Activated CD4-positive, CD25-positive, alpha-beta regulatory T cell (primary cell): ENCODE data around the gene MBD5.

Experiments used
- DNase-seq, 4 experiments: peaks; one replicate each; lab custom pipeline; 2025; lab: John Stamatoyannopoulos, UW

Gene MBD5

GRCh38 chr2:148305476-148305875 lies 284.6 kb downstream of the MBD5 start:
- DNase-seq: no peak

DNA sequence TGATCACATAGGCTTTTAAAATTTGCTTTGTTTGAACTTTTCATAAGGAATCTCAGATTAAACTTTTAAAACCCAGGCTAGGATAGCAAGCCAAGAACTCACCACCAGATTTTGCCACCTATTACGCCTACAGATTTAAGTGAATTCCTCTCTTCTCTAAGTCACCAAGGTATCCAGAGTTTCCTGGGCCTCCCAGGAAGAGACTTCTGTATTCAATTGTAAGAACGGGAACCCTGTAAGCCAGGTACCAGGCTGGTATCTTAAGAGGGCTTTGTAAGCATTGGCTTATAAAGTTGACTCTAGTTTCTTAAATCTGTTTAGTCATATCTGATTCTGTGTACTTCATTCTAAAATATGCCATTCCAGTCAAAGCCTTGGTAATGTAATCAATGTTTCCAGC lies 285.1 kb downstream of the MBD5 start:
- DNase-seq: no peak

DNA sequence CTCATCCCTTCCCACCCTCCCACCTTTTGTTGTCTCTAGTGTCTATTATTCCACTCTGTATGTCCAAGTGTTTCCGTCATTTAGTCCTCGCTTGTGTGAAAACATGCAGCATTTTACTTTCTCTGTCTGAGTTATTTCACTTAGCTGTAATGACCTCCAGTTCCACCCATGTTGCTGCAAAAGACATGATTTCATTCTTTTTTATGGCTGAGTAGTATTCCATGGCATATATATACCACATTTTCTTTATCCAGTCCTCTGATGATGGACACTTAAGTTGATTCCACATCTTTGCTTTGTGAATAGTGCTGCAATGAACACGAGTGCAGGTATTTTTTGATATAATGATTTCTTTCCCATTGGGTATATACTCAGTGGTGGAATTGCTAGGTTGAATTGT lies 296.7 kb downstream of the MBD5 start:
- no peak for DNase-seq

DNA sequence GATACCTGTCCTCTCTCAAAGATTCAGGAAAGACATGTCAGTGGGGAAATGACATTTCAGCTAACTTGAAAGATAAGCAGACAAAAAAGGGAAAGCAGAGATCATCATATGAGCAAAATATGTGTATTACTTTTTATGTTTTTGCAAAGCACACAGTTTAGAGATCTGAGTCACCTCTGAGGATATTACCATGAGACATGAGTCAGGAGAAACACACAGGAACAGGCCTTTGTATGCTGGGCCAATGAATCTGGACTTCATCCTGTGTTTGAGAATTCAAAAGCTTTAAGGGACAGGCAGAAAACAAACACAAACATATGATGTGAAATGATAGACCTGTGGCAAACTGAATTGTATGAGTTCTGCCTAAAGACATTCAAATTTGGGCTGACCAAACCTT lies 317.6 kb downstream of the MBD5 start:
- DNase-seq: no peak

- DNase-seq: no peak
Observed at GRCh38 chr2:148342086-148342485, 321.2 kb downstream of the MBD5 start.

- no peak for DNase-seq
Observed at GRCh38 chr2:148350199-148350598, 329.3 kb downstream of the MBD5 start.

- no peak for DNase-seq
Observed at GRCh38 chr2:148351437-148352143, 330.7 kb downstream of the MBD5 start.

DNA sequence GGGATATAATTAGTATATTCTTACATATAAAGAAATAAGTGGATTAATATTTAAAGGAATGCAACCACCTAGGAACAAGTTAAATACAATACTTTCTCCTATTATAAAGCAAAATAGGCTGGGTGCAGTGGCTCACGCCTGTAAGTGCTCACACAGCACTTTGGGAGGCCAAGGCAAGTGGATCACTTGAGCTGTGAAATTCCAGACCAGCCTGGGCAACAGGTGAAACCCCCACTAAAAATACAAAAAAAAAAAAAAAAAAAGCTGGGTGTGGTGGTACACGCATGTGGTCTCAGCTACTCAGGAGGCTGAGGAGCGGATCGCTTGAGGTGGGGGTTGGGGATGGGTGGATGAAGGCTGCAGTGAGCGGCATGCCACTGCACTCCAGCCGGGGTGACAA lies 337.5 kb downstream of the MBD5 start:
- no peak for DNase-seq

DNA sequence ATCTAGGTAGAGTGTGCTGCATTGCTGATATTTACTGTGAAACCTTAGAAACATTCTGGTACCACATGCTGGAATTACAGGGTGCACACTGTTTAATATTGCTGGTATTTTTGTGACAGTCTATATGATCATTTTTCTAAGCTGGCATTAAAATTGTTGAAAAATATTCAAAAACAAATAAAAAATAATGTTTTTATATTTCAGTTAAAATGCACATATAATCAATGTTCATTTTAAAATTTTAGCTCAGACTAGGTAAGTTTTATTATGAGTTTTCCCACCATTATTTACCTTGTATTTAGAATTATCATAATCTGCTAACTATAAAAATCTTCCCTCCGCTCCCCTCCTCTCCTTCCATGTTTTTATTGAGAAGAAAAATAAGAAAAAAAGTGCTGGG lies 339.8 kb downstream of the MBD5 start:
- no peak for DNase-seq

DNA sequence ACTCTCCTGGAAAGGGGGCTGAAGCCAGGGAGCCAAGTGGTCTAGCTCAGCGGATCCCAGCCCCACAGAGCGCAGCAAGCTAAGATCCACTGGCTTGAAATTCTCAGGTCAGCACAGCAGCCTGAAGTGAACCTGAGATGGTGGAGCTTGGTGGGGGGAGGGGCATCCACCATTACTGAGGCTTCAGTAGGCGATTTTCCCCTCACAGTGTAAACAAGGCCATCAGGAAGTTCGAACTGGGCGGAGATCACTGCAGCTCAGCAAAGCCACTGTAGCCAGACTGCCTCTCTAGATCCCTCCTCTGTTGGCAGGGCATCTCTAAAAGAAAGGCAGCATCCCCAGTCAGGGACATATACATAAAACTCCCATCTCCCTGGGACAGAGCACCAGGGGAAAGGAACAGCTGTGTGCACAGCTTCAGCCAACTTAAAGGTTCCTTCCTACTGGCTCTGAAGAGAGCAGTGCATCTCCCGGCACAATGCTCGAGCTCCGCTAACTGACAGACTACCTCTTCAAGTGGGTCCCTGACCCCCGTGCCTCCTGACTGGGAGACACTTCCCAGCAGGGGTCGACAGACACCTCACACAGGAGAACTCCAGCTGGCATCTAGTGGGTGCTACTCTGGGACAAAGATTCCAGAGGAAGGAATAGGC lies 341.4 kb downstream of the MBD5 start:
- DNase-seq: no peak

GRCh38 chr2:148375214-148375613 lies 354.3 kb downstream of the MBD5 start:
- no peak for DNase-seq

- no peak for DNase-seq
Observed at GRCh38 chr2:148391324-148391723, 370.4 kb downstream of the MBD5 start.

DNA sequence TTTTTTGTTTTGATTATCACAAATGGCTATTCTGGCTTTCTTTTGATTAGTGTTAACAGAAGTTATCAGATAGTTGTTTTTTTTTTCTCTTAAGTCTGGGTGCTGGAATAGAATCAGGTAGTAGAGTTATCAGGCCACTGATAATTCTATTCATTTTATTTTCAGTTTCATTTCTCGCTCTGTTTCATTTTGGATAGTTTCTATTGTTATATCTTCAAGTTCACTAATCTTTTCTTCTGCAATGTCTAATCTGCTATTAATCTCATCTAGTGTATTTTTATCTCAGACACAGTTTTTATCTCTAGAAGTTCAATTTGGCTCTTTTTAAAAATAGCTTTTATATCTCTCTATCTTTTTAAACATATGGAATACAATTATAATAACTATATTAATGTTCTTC lies 381.9 kb downstream of the MBD5 start:
- no peak for DNase-seq

- DNase-seq: no peak
Observed at GRCh38 chr2:148410899-148411298, 390.0 kb downstream of the MBD5 start.

DNA sequence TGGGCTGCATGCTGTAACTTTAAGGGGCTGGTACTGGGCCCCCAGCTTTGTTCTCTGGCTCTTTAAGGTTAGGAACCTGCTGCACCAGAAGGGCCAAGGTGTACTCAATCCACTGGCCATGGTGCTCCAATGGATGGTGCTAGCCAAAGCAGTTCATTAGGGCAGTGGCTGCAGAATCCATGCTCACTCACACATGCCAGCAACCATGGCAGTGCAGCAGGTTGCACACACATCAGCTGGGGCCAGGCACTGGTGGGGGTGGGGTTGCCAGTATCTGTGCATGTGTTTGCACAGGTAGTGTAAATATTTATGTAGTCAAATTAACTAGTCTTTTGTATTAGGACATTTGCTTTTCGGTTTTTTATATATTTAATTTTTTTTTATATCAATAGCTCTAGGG lies 395.4 kb downstream of the MBD5 start:
- DNase-seq: no peak

- DNase-seq: no peak
Observed at GRCh38 chr2:148430101-148430500, 409.2 kb downstream of the MBD5 start.

- no peak for DNase-seq
Observed at GRCh38 chr2:148447877-148448276, 427.0 kb downstream of the MBD5 start.

DNA sequence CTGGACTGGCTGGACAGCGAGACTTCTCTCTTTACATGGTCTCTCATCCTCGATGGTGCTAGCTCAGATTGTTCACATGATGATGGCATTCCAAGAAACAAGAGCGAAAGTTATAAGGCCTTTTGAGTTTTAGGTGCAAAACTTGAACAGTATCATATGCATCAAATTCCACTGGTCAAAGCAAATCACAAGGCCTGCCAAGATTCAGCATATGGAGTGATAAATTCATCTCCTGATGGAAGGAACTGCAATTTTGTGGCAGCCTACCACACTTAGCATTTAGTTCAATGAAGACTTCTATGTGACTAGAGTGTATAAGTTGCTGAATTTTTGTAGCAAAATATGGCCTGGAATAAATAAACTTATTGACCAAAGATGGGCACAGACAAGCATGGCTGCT lies 429.6 kb downstream of the MBD5 start:
- no peak for DNase-seq

DNA sequence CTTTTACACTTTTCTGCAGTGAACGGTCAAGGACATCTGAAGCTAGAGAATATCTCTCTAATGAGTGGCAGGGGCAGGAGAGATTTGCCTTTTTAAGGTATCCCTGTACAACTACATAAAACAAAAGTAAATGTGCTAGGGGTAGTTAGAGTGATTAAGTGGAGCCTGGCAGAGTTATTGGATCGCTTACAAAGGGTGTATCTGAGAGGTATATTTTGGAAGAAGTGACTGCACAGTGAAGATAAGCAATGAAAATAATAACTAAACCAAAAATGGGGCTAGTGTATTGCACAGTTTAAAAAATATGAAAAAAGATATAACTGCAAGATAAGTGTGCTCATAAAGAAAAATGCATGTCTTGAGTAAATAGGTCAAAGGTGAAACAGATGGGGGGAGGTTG lies 430.2 kb downstream of the MBD5 start:
- no peak for DNase-seq

DNA sequence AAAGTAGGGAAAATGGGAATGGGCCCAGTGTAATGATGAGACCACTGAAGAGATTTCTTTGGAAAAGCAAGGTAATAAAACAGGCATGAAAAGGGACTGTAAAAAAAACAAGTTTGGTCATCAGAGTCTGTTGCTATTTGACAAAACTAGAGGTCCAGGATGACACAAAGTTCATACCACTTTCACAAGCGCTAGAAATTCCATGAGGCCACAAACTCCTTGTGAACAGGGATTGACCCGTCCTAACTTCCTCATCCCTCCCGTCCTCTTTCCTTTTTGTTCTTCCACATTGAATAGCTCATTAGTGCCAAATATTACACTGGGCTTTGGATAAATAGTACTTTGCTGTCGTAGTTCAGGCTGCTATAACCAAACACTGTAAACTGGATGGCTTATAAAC lies 434.9 kb downstream of the MBD5 start:
- DNase-seq: no peak

GRCh38 chr2:148458171-148458570 lies 437.3 kb downstream of the MBD5 start:
- DNase-seq: no peak

DNA sequence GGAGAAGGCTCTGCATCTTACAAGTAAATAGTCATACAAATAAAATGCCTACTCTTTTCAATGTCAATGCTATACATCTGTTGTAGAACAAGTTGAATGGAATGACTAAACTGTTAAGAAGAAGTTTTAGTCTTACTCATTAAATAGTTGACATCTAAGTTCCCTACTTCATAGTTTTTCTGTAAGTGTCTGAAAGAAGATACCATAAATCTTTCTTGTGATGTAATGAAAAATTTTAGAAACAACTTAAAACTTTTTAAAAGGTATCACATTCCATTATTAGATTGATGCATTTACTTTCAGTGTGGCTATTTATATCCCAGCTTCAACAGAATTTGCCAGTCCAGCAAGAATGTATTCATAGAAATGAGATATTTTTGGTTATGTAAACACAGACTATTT lies 438.5 kb downstream of the MBD5 start:
- no peak for DNase-seq

GRCh38 chr2:148461876-148462275 lies 441.0 kb downstream of the MBD5 start:
- DNase-seq: no peak

DNA sequence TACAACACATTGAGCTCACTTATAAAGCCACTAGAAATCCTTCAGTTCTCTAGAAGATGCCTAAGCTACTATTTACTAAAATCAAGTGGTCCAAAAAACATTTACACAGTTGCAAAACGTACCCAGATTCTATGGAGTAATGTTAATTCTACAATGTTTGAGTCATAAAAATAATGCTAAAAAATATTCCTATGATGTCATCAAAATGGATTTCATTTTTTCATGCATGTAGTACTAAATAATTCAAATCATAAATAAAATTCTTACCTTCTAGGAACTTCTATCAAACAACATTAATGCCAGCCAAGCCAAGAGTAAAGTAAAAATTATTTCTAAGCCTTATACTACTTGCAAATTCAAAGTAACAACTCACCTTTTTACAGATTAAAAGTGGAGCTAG lies 454.7 kb downstream of the MBD5 start:
- DNase-seq: no peak
